ENCODE results near the gene ZNF324. TPM values are rescaled to one million over a fixed set of nuclear protein-coding genes. Genes with fewer than 3 reads are reported as not detected.

The ZNF324 gene
- total and polyA plus RNA-seq, 2 of the 4 experiments (the other 2 are of a cell fraction) = 6.0 to 6.6 TPM

DNA sequence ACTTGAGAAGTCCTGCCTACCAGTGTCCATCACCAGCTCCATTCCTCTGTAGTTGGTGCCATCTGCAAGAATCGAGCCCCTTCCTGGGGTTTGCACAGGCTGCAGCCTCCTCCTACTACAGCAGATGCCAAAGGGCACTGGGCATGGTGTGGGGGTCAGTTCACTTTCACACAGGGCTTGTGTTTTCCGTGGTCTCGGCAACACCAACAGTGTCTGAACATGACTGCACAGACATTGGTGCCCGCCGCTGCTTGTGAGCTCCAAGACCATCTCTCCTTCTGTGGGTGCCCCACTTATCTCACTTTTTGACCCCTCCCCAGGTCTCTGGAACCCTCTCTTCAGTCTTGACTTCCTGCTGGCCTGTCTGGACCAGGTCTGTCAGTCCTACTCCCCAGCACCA is 24.5 kb downstream of the ZNF324 start:
- Histone ChIP-seq H3K23ac (ENCODE audit: low read depth, low read length) (no peak overlapping the region), H3K9me1 (ENCODE audit: insufficient read depth, low read length) (peaks cover 3% of the 10 kb centered on the region; the same call in 1 of the 2 replicates), H3K9me3 (ENCODE audit: control insufficient read depth, insufficient read depth, low read length) (no peaks in the 10 kb centered on the region), H2BK120ac (ENCODE audit: low read depth, low read length) (no peak overlapping the region), H4K8ac (ENCODE audit: low read depth in 2 of 2, low read length in 2 of 2) (no peak overlapping the region), H2AFZ (replicated peaks; ENCODE audit: low read length, poor library complexity) (no peak overlapping the region), H3K4me1 (ENCODE audit: control insufficient read depth, insufficient read depth, low read length) (no peaks in the 10 kb centered on the region), H3K4me3 (ENCODE audit: insufficient read depth, low read depth, low read length) (no peak overlapping the region), H3K36me3 (ENCODE audit: control insufficient read depth, insufficient read depth, low read length) (no peaks in the 10 kb centered on the region), H4K5ac (ENCODE audit: low read depth, low read length) (no peak overlapping the region), H3K27ac (ENCODE audit: insufficient read depth, low read length) (no peak overlapping the region), H3K27me3 (ENCODE audit: control insufficient read depth, insufficient read depth, low read length) (no peaks in the 10 kb centered on the region), H2AK5ac (ENCODE audit: low read depth, low read length) (no peak overlapping the region), H3K4me2 (ENCODE audit: low read depth, low read length) (no peak overlapping the region), H3K18ac (ENCODE audit: low read depth, low read length) (no peak overlapping the region), H2BK15ac (ENCODE audit: low read depth, low read length) (no peak overlapping the region), H3K4ac (ENCODE audit: low read depth, low read length) (no peak overlapping the region), H4K91ac (ENCODE audit: insufficient read depth, low read depth, low read length) (no peak overlapping the region), H3K9ac (ENCODE audit: low read depth, low read length) (no peak overlapping the region), H2AK9ac (replicated peaks; ENCODE audit: low read depth, low read length, poor library complexity) (no peak overlapping the region), H3K56ac (ENCODE audit: extremely low read depth, insufficient read depth, low read length) (no peak overlapping the region), H3K14ac (replicated peaks; ENCODE audit: low read depth, low read length) (no peak overlapping the region), H2BK20ac (ENCODE audit: low read depth, low read length) (no peak overlapping the region), H2BK5ac (ENCODE audit: low read depth, low read length, poor library complexity, severe bottlenecking) (no peak overlapping the region), H4K20me1 (ENCODE audit: insufficient read depth, low read length) (no peaks in the 10 kb centered on the region), H3K79me1 (ENCODE audit: low read depth in 1 of 2, low read length in 2 of 2) (no peaks in the 10 kb centered on the region)
- in situ Hi-C loops (cut with MboI; ENCODE audit: low sequenced_read_pairs) (no loop called here), dilution Hi-C loops (cut with HindIII; ENCODE audit: low sequenced_read_pairs, unreplicated experiment) (no loop called here), intact Hi-C loops (cut with micrococcal nuclease) (no loop called here)
- CTCF ChIA-PET = no interaction called here
- BruUV-seq (replicated peaks) = no TSS peak
- ATAC-seq (ENCODE audit: low read depth) (no peak), DNase-seq (no peak)
- no CpG with 5 or more reads among the region's 5 CpGs for WGBS, 2 experiments (ENCODE audit: extremely low coverage in 2 of 2, insufficient read length in 1 of 2)
- TF ChIP-seq, protein P1, sequence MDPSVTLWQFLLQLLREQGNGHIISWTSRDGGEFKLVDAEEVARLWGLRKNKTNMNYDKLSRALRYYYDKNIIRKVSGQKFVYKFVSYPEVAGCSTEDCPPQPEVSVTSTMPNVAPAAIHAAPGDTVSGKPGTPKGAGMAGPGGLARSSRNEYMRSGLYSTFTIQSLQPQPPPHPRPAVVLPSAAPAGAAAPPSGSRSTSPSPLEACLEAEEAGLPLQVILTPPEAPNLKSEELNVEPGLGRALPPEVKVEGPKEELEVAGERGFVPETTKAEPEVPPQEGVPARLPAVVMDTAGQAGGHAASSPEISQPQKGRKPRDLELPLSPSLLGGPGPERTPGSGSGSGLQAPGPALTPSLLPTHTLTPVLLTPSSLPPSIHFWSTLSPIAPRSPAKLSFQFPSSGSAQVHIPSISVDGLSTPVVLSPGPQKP (IDR thresholded peaks at IDR 0.05; ENCODE audit: borderline replicate concordance, low read depth, low read length) = no peak
- TF ChIP-seq NFE2L2 (IDR thresholded peaks at IDR 0.05; ENCODE audit: low read depth, low read length) = no peak
- no peak for TF ChIP-seq BHLHE40 (IDR thresholded peaks at IDR 0.05; ENCODE audit: low read depth, low read length)
- TF ChIP-seq MAZ (IDR thresholded peaks at IDR 0.05; ENCODE audit: borderline replicate concordance, low read depth, low read length) = no peak
- no peak for TF ChIP-seq POLR2A (IDR thresholded peaks at IDR 0.05; ENCODE audit: low read depth, low read length)
- no peak for TF ChIP-seq MXI1 (IDR thresholded peaks at IDR 0.05; ENCODE audit: borderline replicate concordance, low read depth, low read length)
- TF ChIP-seq CHD1 (IDR thresholded peaks at IDR 0.05; ENCODE audit: low read depth, low read length) = no peak
- TF ChIP-seq, protein P2, sequence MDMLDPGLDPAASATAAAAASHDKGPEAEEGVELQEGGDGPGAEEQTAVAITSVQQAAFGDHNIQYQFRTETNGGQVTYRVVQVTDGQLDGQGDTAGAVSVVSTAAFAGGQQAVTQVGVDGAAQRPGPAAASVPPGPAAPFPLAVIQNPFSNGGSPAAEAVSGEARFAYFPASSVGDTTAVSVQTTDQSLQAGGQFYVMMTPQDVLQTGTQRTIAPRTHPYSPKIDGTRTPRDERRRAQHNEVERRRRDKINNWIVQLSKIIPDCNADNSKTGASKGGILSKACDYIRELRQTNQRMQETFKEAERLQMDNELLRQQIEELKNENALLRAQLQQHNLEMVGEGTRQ (IDR thresholded peaks at IDR 0.05; ENCODE audit: low read depth, low read length) = no peak
- TF ChIP-seq, protein P3, sequence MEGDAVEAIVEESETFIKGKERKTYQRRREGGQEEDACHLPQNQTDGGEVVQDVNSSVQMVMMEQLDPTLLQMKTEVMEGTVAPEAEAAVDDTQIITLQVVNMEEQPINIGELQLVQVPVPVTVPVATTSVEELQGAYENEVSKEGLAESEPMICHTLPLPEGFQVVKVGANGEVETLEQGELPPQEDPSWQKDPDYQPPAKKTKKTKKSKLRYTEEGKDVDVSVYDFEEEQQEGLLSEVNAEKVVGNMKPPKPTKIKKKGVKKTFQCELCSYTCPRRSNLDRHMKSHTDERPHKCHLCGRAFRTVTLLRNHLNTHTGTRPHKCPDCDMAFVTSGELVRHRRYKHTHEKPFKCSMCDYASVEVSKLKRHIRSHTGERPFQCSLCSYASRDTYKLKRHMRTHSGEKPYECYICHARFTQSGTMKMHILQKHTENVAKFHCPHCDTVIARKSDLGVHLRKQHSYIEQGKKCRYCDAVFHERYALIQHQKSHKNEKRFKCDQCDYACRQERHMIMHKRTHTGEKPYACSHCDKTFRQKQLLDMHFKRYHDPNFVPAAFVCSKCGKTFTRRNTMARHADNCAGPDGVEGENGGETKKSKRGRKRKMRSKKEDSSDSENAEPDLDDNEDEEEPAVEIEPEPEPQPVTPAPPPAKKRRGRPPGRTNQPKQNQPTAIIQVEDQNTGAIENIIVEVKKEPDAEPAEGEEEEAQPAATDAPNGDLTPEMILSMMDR (conservative IDR thresholded peaks at IDR 0.05; ENCODE audit: low read depth, low read length) = no peak
- no peak for TF ChIP-seq CEBPB (IDR thresholded peaks at IDR 0.05; ENCODE audit: low read depth, low read length)
- POLR2A ChIA-PET (ENCODE audit: unreplicated experiment) = no interaction called here
